ENCODE measurements around the gene GPC6. TPM values are rescaled to one million over a fixed set of nuclear protein-coding genes. Genes with fewer than 3 reads are reported as not detected.

The GPC6 gene
- total and polyA plus RNA-seq, 2 donors (not counting 1 experiment from before 2014, with no cell fraction given) = not detected

- H3K27ac ChIP-seq (ENCODE audit: low read length in 2 of 2) = no peak overlapping the region
- peaks cover 0 to 8% (median 0%) of the 10 kb centered on the region in 3 donors for H3K9me3 ChIP-seq (ENCODE audit: control extremely low read depth in 1 of 3, control insufficient read depth in 2 of 3, insufficient read depth in 1 of 3, low read length in 2 of 3)
- ChIA-PET POLR2A (no interaction called here), CTCF (no interaction called here)
- no peaks in the 10 kb centered on the region for H3K27me3 ChIP-seq (replicated peaks in 1 of 4; ENCODE audit: control extremely low read depth in 1 of 4, control insufficient read depth in 3 of 4, insufficient read depth in 4 of 4, low read length in 3 of 4)
- WGBS (ENCODE audit: insufficient coverage) = 65% methylated on average over 8 of the region's 8 CpGs
- no peaks in the 10 kb centered on the region for H4K20me1 ChIP-seq (ENCODE audit: control insufficient read depth, insufficient read depth, low read length, poor library complexity, severe bottlenecking)
- H3K36me3 ChIP-seq (replicated peaks in 1 of 2; ENCODE audit: control extremely low read depth in 1 of 2, control insufficient read depth in 1 of 2, extremely low read depth in 1 of 2, insufficient read depth in 2 of 2, low read length in 1 of 2) = no peaks in the 10 kb centered on the region
- H3K4me3 ChIP-seq (ENCODE audit: control extremely low read depth in 1 of 5, extremely low read depth in 1 of 5, insufficient read depth in 1 of 5, low read depth in 2 of 5, low read length in 4 of 5) = no peak overlapping the region
- no peak overlapping the region for H3K27ac Mint-ChIP-seq
- no peaks in the 10 kb centered on the region for H3K9me3 Mint-ChIP-seq (ENCODE audit: insufficient read depth)
- no peaks in the 10 kb centered on the region for H3K79me2 ChIP-seq (ENCODE audit: control insufficient read depth, insufficient read depth, low read length)
- no peaks in the 10 kb centered on the region for H3K27me3 Mint-ChIP-seq
- TF ChIP-seq EZH2 (IDR thresholded peaks at IDR 0.05; ENCODE audit: borderline replicate concordance, insufficient read depth, low read depth, low read length, poor library complexity, severe bottlenecking) (no peak), CTCF (IDR thresholded peaks at IDR 0.05) (no peak)
- no peaks in the 10 kb centered on the region for H3K4me1 Mint-ChIP-seq
- H2AFZ ChIP-seq (ENCODE audit: insufficient read depth, low read depth, low read length, poor library complexity, severe bottlenecking) = no peak overlapping the region
- DNase-seq (no peak), ATAC-seq (ENCODE audit: low read depth) (no peak)
- no peak overlapping the region for H3K4me2 ChIP-seq (replicated peaks; ENCODE audit: low read depth, low read length, poor library complexity, severe bottlenecking)
- H3K4me3 Mint-ChIP-seq = no peak overlapping the region
- intact Hi-C loops (cut with micrococcal nuclease) = no loop called here
- H3K4me1 ChIP-seq (ENCODE audit: control insufficient read depth in 2 of 2, insufficient read depth in 2 of 2, low read length in 2 of 2) = no peaks in the 10 kb centered on the region
- H3K9ac ChIP-seq (ENCODE audit: low read length) = no peak overlapping the region
Observed at GRCh38 chr13:93248627-93249047, 22.0 kb downstream of the GPC6 start.

DNA sequence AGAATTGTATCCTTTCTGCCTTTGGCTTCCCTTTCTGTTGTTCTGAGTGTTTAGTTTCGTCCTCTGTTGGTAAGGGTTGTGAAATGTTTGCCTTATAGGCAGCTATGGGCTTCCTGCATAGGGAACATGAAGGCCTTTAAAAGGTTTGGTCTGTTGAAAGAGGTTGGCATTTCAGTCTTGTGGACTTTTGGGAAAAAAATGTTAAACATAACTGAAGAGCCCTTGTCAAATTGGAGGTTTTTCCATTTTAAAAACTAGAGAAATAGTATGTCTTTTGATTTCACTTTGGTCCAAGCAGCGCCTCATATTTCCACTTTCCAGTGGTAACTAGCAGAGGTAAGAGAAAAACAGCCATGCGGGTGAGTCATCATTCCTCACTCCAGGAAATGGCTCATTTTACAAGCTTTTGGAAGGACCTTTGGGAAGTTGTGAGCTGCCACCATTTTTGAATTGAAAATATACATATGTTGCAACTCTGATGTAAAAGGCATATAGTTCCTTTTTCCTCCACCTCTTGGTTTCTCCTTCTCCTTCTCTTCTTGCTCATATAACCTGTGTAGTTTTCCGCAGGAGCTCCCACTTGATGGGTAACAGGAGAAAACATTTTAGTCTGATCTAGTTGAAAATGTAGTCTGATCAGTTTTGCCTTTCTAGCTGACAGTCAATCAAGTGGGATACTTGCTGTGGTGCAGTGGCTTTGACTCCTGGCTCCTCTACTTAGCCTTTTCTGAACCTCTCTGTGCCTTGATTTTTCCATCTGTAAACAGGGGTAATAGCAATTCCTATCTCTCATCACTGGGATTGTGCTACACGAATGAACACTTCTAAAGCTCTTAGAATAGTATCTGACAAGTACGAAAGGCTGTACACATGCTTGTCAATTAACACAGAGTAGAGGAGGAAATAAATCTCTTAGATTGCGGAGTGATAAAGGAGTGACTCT, 23.0 kb downstream of the GPC6 start:
- 80% methylated on average over 1 of the region's 7 CpGs for WGBS (ENCODE audit: insufficient coverage)

More for the DNA sequence above, 23.0 kb downstream of the GPC6 start:
- ChIA-PET POLR2A (no interaction called here), CTCF (no interaction called here)
- Histone ChIP-seq H4K20me1 (ENCODE audit: control insufficient read depth, insufficient read depth, low read length, poor library complexity, severe bottlenecking) (no peaks in the 10 kb centered on the region), H2AFZ (ENCODE audit: insufficient read depth, low read depth, low read length, poor library complexity, severe bottlenecking) (no peak overlapping the region), H3K4me2 (replicated peaks; ENCODE audit: low read depth, low read length, poor library complexity, severe bottlenecking) (no peak overlapping the region), H3K4me3 (ENCODE audit: control extremely low read depth in 1 of 5, extremely low read depth in 1 of 5, insufficient read depth in 1 of 5, low read depth in 2 of 5, low read length in 4 of 5) (no peak overlapping the region), H3K9ac (ENCODE audit: low read length) (no peak overlapping the region), H3K36me3 (replicated peaks in 1 of 2; ENCODE audit: control extremely low read depth in 1 of 2, control insufficient read depth in 1 of 2, extremely low read depth in 1 of 2, insufficient read depth in 2 of 2, low read length in 1 of 2) (no peaks in the 10 kb centered on the region), H3K9me3 (ENCODE audit: control extremely low read depth in 1 of 3, control insufficient read depth in 2 of 3, insufficient read depth in 1 of 3, low read length in 2 of 3) (no peaks in the 10 kb centered on the region), H3K79me2 (ENCODE audit: control insufficient read depth, insufficient read depth, low read length) (no peaks in the 10 kb centered on the region), H3K27me3 (replicated peaks in 1 of 4; ENCODE audit: control extremely low read depth in 1 of 4, control insufficient read depth in 3 of 4, insufficient read depth in 4 of 4, low read length in 3 of 4) (no peaks in the 10 kb centered on the region), H3K4me1 (ENCODE audit: control insufficient read depth in 2 of 2, insufficient read depth in 2 of 2, low read length in 2 of 2) (no peaks in the 10 kb centered on the region), H3K27ac (ENCODE audit: low read length in 2 of 2) (no peak overlapping the region)
- no peaks in the 10 kb centered on the region for H3K4me1 Mint-ChIP-seq
- H3K4me3 Mint-ChIP-seq = no peak overlapping the region
- ATAC-seq (ENCODE audit: low read depth) (no peak), DNase-seq (no peak)
- no peaks in the 10 kb centered on the region for H3K27me3 Mint-ChIP-seq
- no peaks in the 10 kb centered on the region for H3K9me3 Mint-ChIP-seq (ENCODE audit: insufficient read depth)
- no peak overlapping the region for H3K27ac Mint-ChIP-seq
- intact Hi-C loops (cut with micrococcal nuclease) = no loop called here
- TF ChIP-seq EZH2 (IDR thresholded peaks at IDR 0.05; ENCODE audit: borderline replicate concordance, insufficient read depth, low read depth, low read length, poor library complexity, severe bottlenecking) (no peak), CTCF (IDR thresholded peaks at IDR 0.05) (no peak)

Measured in B cell (primary cell).